Karpas-422 (cell line): ENCODE measurements around the gene NLGN3. TPM values are rescaled to one million over a fixed set of nuclear protein-coding genes. Genes with fewer than 3 reads are reported as not detected.

ENCODE experiments used
- DNase-seq: peaks from one replicate; pipeline ENCODE4 v3.0.0-alpha.2; 2015
- H2AFZ ChIP-seq: fragments of 200-600 bp; sonication (generic); 2 replicates; pipeline ENCODE4 v1.6.1; 2014; ENCODE audit warnings: antibody characterized with exemption, low read length, mixed read lengths
- H3K27ac ChIP-seq: fragments of 200-600 bp; sonication (generic); 2 replicates; pipeline ENCODE4 v1.5.1; 2014; ENCODE audit warnings: mild to moderate bottlenecking, low read length, moderate library complexity
- H3K27me3 ChIP-seq: fragments of 200-600 bp; sonication (generic); 2 replicates; pipeline ENCODE4 v1.6.1; 2014; ENCODE audit warnings: low read length, mixed read lengths
- H3K36me3 ChIP-seq: fragments of 200-600 bp; sonication (generic); 2 replicates; pipeline ENCODE4 v1.6.1; 2014; ENCODE audit warnings: low read length, mixed read lengths; ENCODE audit not compliant: insufficient read depth
- H3K4me1 ChIP-seq: fragments of 200-600 bp; sonication (generic); 2 replicates; pipeline ENCODE4 v1.6.1; 2014; ENCODE audit warnings: mild to moderate bottlenecking, low read length, mixed read lengths
- H3K4me2 ChIP-seq: fragments of 200-600 bp; sonication (generic); 2 replicates; pipeline ENCODE4 v1.6.1; 2014; ENCODE audit warnings: low read length, low read depth, mild to moderate bottlenecking; ENCODE audit not compliant: poor library complexity, severe bottlenecking
- H3K4me3 ChIP-seq: fragments of 200-600 bp; sonication (generic); 2 replicates; pipeline ENCODE4 v1.5.1; 2014; ENCODE audit warnings: mild to moderate bottlenecking, antibody characterized with exemption, low read length, mixed read lengths
- H3K79me2 ChIP-seq: fragments of 200-600 bp; sonication (generic); 2 replicates; pipeline ENCODE4 v1.6.1; 2014; ENCODE audit warnings: mild to moderate bottlenecking, low read length, mixed read lengths
- H3K9ac ChIP-seq: fragments of 200-600 bp; sonication (generic); 2 replicates; pipeline ENCODE4 v1.6.0; 2014; ENCODE audit warnings: low read length
- H3K9me2 ChIP-seq: fragments of 200-600 bp; sonication (generic), shearing (Covaris generic); replicated peaks from 2 replicates; pipeline ENCODE4 v1.6.0; 2014; ENCODE audit warnings: mild to moderate bottlenecking, low read length, moderate library complexity; ENCODE audit not compliant: insufficient read depth
- H3K9me3 ChIP-seq: fragments of 300-700, 200-600 bp; sonication (generic); 2 replicates; pipeline ENCODE4 v1.6.1; 2014; ENCODE audit warnings: low read length, mixed read lengths
- H4K20me1 ChIP-seq: fragments of 200-600 bp; sonication (generic); 2 replicates; pipeline ENCODE4 v1.6.1; 2014; ENCODE audit warnings: mild to moderate bottlenecking, antibody characterized with exemption, low read length, low read depth; ENCODE audit not compliant: insufficient read depth
- total RNA-seq: library from RNA; depleted of rRNA; stranded (reverse); fragments of >200 nt; shearing (Covaris generic); gene quantifications from 2 replicates; pipeline ENCODE4 v1.2.3, GENCODE V29; 2014; ENCODE audit warnings: low replicate concordance; rRNA removed

NLGN3 gene
- total RNA-seq: 0.86 and 1.9 TPM in 2 replicates

- Histone ChIP-seq H3K36me3 (no peaks in the 10 kb centered on the region), H3K4me1 (peaks cover 11% of the 10 kb centered on the region), H3K4me2 (no peak within 1 kb of the TSS), H3K9me3 (no peaks in the 10 kb centered on the region), H3K27me3 (no peaks in the 10 kb centered on the region), H3K9ac (no peak within 1 kb of the TSS), H4K20me1 (no peaks in the 10 kb centered on the region), H3K79me2 (no peaks in the 10 kb centered on the region), H2AFZ (no peak within 1 kb of the TSS), H3K9me2 (no peaks in the 10 kb centered on the region), H3K4me3 (no peak within 1 kb of the TSS), H3K27ac (no peak within 1 kb of the TSS)
- DNase-seq: no peak
Observed at GRCh38 chrX:71144651-71145050, at the start of gene NLGN3. NLGN3 (plus strand) TSS chrX:71144841; CDS start chrX:71147750, 2,909 bp downstream.

DNA sequence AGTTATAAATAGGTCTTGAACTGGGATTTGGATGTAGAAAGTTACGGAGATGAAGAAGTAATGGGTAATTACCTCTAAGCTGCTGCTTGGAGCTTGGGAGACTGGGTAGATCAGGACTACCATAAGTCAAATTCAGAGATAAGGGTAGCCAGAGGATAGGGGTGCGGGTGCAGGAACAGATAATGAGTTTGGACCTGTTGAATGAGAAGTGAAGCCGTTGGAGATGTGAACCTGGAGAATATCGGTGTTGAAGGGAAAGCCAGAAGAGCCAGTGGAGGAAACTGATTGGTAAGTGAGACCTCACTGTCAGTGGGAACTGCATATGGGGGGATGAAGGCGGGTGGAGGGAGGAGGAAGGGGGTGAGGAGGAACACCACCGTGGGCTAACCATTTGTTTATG lies 49.6 kb upstream of the NLGN3 start:
- Histone ChIP-seq H3K4me2 (peak overlapping the region; percentile 70), H3K4me1 (peaks cover 15% of the 10 kb centered on the region), H3K27ac (no peak overlapping the region), H3K4me3 (peak overlapping the region; percentile 69), H4K20me1 (no peaks in the 10 kb centered on the region), H3K79me2 (no peaks in the 10 kb centered on the region), H3K9me2 (no peaks in the 10 kb centered on the region), H2AFZ (peak overlapping the region; percentile 33; the same call in 1 of the 2 replicates), H3K9ac (peak overlapping the region; percentile 54), H3K36me3 (no peaks in the 10 kb centered on the region), H3K27me3 (no peaks in the 10 kb centered on the region), H3K9me3 (no peaks in the 10 kb centered on the region)
- no peak for DNase-seq

DNA sequence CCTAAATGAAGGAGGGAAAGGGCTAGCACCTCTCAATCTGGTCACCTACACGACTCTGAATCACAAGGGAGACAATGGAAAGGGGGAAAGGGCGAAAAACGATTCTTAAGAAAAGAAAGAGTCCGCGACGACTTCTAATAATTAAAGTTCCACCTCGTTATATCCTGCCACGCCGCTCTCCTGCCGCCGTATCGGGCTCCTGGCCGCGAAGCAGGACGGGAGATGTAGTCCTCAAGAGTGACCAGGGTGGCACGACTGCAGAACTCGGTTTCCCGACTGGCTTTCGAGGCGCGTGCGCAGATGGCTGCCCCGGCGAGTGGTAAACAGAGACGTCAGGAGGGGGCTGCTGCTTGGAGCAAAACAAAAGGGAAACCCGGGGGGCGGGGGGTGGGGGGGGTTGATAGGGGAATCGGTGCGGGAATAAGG lies 49.1 kb upstream of the NLGN3 start, which contains the start of gene FOXO4:
TSS of gene FOXO4 (plus strand) at position 297 of the 426 bp plus-strand sequence. CDS start 678 bp downstream, outside the sequence.
- Histone ChIP-seq H3K4me1 (peaks cover 15% of the 10 kb centered on the region), H3K79me2 (no peaks in the 10 kb centered on the region), H3K9me3 (no peaks in the 10 kb centered on the region), H2AFZ (peak within 1 kb of the TSS; percentile 81), H3K36me3 (no peaks in the 10 kb centered on the region), H3K9ac (peak within 1 kb of the TSS; percentile 64), H4K20me1 (no peaks in the 10 kb centered on the region), H3K9me2 (no peaks in the 10 kb centered on the region), H3K27ac (no peak within 1 kb of the TSS), H3K4me2 (peak within 1 kb of the TSS; percentile 70), H3K27me3 (no peaks in the 10 kb centered on the region), H3K4me3 (peak within 1 kb of the TSS; percentile 69)
- peak; percentile 93 for DNase-seq

DNA sequence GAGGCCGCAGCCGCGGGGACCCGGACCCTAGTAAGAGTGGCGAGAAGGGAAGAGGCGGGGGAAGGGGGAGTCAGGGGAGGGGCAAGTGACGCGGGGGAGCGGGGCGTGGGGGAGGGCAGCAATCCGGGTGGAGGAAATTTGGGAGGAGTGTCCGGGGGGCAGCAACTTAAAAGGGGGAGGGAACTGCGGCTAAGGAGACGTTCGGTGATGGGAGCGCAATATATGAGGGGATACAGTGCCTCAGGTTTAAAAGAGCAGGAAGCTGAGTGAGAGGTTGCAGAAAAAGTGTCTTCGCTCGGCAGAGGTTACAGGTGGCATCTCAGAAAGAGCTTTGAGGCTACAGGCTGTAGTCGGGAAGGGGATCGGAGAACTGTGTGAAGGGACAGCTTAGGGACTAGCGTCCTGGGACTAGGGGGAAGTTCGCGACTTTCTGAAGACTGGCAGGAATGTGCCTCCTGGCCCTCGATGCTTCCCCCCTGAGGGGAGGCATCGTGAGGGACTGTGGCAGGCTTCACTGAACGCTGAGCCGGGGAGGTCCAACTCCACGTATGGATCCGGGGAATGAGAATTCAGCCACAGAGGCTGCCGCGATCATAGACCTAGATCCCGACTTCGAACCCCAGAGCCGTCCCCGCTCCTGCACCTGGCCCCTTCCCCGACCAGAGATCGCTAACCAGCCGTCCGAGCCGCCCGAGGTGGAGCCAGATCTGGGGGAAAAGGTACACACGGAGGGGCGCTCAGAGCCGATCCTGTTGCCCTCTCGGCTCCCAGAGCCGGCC lies 48.5 kb upstream of the NLGN3 start:
- Histone ChIP-seq H3K79me2 (no peaks in the 10 kb centered on the region), H3K36me3 (no peaks in the 10 kb centered on the region), H3K4me3 (peak overlapping the region; percentile 69), H3K27ac (no peak overlapping the region), H4K20me1 (no peaks in the 10 kb centered on the region), H3K9me2 (no peaks in the 10 kb centered on the region), H2AFZ (peak overlapping the region; percentile 81), H3K9me3 (no peaks in the 10 kb centered on the region), H3K27me3 (no peaks in the 10 kb centered on the region), H3K4me1 (peaks cover 15% of the 10 kb centered on the region), H3K9ac (peak overlapping the region; percentile 64), H3K4me2 (peak overlapping the region; percentile 70)
- DNase-seq: no peak

DNA sequence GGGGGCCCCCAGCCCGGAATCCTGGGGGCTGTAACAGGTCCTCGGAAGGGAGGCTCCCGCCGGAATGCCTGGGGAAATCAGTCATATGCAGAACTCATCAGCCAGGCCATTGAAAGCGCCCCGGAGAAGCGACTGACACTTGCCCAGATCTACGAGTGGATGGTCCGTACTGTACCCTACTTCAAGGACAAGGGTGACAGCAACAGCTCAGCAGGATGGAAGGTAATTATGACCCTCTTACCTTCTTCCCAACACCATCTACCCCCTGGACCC lies 47.9 kb upstream of the NLGN3 start:
- Histone ChIP-seq H3K4me1 (peaks cover 15% of the 10 kb centered on the region), H3K4me3 (peak overlapping the region; percentile 69), H4K20me1 (no peaks in the 10 kb centered on the region), H2AFZ (no peak overlapping the region), H3K79me2 (no peaks in the 10 kb centered on the region), H3K4me2 (peak overlapping the region; percentile 70), H3K9me2 (no peaks in the 10 kb centered on the region), H3K27ac (no peak overlapping the region), H3K9ac (peak overlapping the region; percentile 64), H3K36me3 (no peaks in the 10 kb centered on the region), H3K27me3 (no peaks in the 10 kb centered on the region), H3K9me3 (no peaks in the 10 kb centered on the region)
- DNase-seq: no peak

- H2AFZ ChIP-seq: no peak overlapping the region
- H3K4me1 ChIP-seq: peaks cover 20% of the 10 kb centered on the region
- H3K4me2 ChIP-seq: no peak overlapping the region
- peak; percentile 77 for DNase-seq
- H3K9me2 ChIP-seq: no peaks in the 10 kb centered on the region
- H4K20me1 ChIP-seq: no peaks in the 10 kb centered on the region
- no peaks in the 10 kb centered on the region for H3K79me2 ChIP-seq
- H3K27me3 ChIP-seq: no peaks in the 10 kb centered on the region
- no peaks in the 10 kb centered on the region for H3K9me3 ChIP-seq
- H3K9ac ChIP-seq: no peak overlapping the region
- H3K36me3 ChIP-seq: no peaks in the 10 kb centered on the region
- no peak overlapping the region for H3K4me3 ChIP-seq
- H3K27ac ChIP-seq: no peak overlapping the region
Observed at GRCh38 chrX:71098302-71098701, 46.3 kb upstream of the NLGN3 start.

DNA sequence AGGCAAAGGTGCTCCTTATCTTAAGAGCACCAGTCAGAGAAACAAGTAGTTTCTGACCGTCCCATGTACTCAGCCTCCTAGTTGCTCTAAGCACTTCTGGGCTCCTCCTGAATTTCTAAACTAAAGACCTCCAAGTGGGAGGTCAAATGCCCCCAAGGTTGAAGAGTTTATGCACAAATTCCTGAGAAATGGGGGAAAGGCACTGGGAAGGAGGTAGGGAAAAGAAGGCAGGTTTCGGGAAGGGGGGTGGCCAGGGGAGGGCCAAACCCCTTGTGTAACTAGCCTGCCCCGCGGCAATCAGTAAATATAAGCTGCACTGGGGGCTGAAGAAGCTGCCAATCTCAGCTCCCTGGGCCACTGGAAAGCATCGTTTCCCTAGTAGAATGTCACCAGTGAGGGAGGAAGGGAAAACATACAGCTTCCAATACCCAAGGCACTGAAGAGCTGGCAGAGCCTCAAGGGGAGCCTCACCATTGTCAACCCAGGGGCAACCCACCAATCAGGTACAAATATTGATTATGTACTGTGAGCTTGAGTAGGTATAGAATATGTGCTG lies 45.6 kb upstream of the NLGN3 start:
- H3K9me3 ChIP-seq: no peaks in the 10 kb centered on the region
- no peaks in the 10 kb centered on the region for H3K9me2 ChIP-seq
- no peak overlapping the region for H3K4me2 ChIP-seq
- H3K4me3 ChIP-seq: no peak overlapping the region
- H3K4me1 ChIP-seq: peaks cover 24% of the 10 kb centered on the region
- H3K27me3 ChIP-seq: no peaks in the 10 kb centered on the region
- no peak overlapping the region for H2AFZ ChIP-seq
- no peak overlapping the region for H3K9ac ChIP-seq
- no peak for DNase-seq
- H3K36me3 ChIP-seq: no peaks in the 10 kb centered on the region
- no peak overlapping the region for H3K27ac ChIP-seq
- no peaks in the 10 kb centered on the region for H3K79me2 ChIP-seq
- no peaks in the 10 kb centered on the region for H4K20me1 ChIP-seq

DNA sequence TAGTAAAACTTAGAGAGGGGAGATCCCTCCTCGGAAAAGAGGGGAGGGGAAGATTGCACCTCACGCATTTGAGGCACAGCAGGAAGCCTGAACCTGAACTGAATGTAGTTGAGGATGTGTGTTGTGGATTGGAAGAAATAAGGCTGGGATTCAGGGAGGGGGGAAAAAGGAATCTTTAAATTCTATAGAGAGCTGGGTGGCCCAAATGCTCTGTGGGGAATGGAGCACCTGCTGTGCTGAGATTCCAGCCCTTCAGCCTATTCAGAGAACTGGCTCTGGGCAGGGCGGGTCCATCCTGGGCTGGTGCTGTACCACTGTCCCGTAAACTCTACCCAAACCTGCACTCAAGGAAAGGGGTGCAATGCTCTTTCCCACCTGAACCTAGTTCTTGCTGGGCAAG lies 44.9 kb upstream of the NLGN3 start:
- Histone ChIP-seq H3K9ac (no peak overlapping the region), H3K27ac (no peak overlapping the region), H4K20me1 (no peaks in the 10 kb centered on the region), H3K4me1 (peaks cover 23% of the 10 kb centered on the region), H3K9me3 (no peaks in the 10 kb centered on the region), H3K4me3 (no peak overlapping the region), H3K9me2 (no peaks in the 10 kb centered on the region), H3K4me2 (no peak overlapping the region), H2AFZ (no peak overlapping the region), H3K27me3 (no peaks in the 10 kb centered on the region), H3K36me3 (no peaks in the 10 kb centered on the region), H3K79me2 (no peaks in the 10 kb centered on the region)
- DNase-seq: no peak
